ENCODE measurements around the gene YY1. TPM values are rescaled to one million over a fixed set of nuclear protein-coding genes. Genes with fewer than 3 reads are reported as not detected.

The YY1 gene
- 10 to 100 TPM; 45.4 to 47.4 (median 46.3) TPM for total RNA-seq
- polyA plus RNA-seq: 28.8 TPM
- long read RNA-seq, donor 1, full-length matches to known transcripts: 59 of 73 reads
- long read RNA-seq, donor 1, partial matches to known transcripts: 3 of 73 reads
- long read RNA-seq, donor 1, other reads (novel, unspliced or antisense): 11 of 73 reads
- long read RNA-seq, donor 2, full-length matches to known transcripts: 36 of 39 reads
- long read RNA-seq, donor 2, partial matches to known transcripts: 1 of 39 reads
- long read RNA-seq, donor 2, other reads (novel, unspliced or antisense): 2 of 39 reads
- long read RNA-seq, donor 3, full-length matches to known transcripts: 13 of 26 reads
- long read RNA-seq, donor 3, partial matches to known transcripts: 2 of 26 reads
- long read RNA-seq, donor 3, other reads (novel, unspliced or antisense): 11 of 26 reads
- long read RNA-seq, donor 4, full-length matches to known transcripts: 32 of 33 reads
- long read RNA-seq, donor 4, partial matches to known transcripts: 0 of 33 reads
- long read RNA-seq, donor 4, other reads (novel, unspliced or antisense): 1 of 33 reads

GRCh38 chr14:100238419-100239210 is at the start of gene YY1:
Gene YY1 (plus strand): TSS chr14:100239144. CDS start chr14:100239245, 101 bp downstream.
- under 1% methylated on average over 108 of the region's 125 CpGs for WGBS
- intact Hi-C loops (cut with DNase I): no loop called here
- Histone ChIP-seq H3K4me1 (ENCODE audit: control insufficient read depth, insufficient read depth, low read length) (no peaks in the 10 kb centered on the region), H3K9me3 (ENCODE audit: control insufficient read depth, low read length) (no peaks in the 10 kb centered on the region), H3K27ac (ENCODE audit: low read length) (peak within 1 kb of the TSS; percentile 92), H3K4me3 (ENCODE audit: low read length) (peak within 1 kb of the TSS; percentile 81), H3K27me3 (ENCODE audit: control insufficient read depth, insufficient read depth) (no peaks in the 10 kb centered on the region)
- peak; percentile 100 for DNase-seq
- peak; percentile 92 to 93 for ATAC-seq

GRCh38 chr14:100190126-100190525 is 48.8 kb upstream of the YY1 start:
- no peak overlapping the region for H3K4me3 ChIP-seq (ENCODE audit: low read length)
- ATAC-seq: no peak
- no peak for DNase-seq
- peaks cover 2% of the 10 kb centered on the region for H3K4me1 ChIP-seq (ENCODE audit: control insufficient read depth, insufficient read depth, low read length)
- 98% methylated on average over 1 of the region's 1 CpG for WGBS
- no peaks in the 10 kb centered on the region for H3K27me3 ChIP-seq (ENCODE audit: control insufficient read depth, insufficient read depth)
- H3K9me3 ChIP-seq (ENCODE audit: control insufficient read depth, low read length): no peaks in the 10 kb centered on the region
- no peak overlapping the region for H3K27ac ChIP-seq (ENCODE audit: low read length)
- intact Hi-C loops (cut with DNase I): loop anchor here in 2 of 4 donors (5.0 to 10.0 kb wide), 3 partner anchors 85 to 208 kb away; no protein-coding TSS in a partner anchor

DNA sequence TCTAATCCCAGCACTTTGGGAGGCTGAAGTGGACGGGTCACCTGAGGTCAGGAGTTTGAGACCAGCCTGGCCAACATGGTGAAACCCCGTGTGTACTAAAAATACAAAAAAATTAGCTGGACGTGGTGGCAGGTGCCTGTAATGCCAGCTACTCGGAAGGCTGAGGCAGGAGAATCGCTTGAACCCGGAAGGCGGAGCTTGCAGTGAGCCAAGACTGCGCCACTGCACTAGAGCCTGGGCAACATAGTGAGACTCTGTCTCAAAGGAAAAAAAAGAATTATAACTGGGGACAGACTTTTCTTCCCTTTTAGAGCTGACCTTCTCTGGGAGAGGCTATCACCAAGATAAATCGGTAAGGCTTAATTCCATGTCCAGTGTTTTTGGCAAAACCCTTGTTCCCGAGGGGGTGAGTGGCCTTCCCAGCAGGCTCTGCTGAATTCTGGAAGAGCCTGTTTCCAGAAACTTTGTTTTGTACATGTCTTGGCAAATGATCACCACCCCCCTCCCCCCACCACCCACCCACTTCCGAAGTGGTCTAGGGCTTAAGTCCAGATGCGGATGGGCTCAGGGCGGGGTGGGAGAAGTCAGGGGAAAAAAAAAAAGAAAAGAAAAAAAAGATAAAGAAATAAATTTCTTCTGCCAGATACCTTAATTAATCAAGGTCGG is 47.2 kb upstream of the YY1 start:
- Histone ChIP-seq H3K9me3 (ENCODE audit: control insufficient read depth, low read length) (no peaks in the 10 kb centered on the region), H3K4me1 (ENCODE audit: control insufficient read depth, insufficient read depth, low read length) (peaks cover 2% of the 10 kb centered on the region), H3K27ac (ENCODE audit: low read length) (no peak overlapping the region), H3K27me3 (ENCODE audit: control insufficient read depth, insufficient read depth) (no peaks in the 10 kb centered on the region), H3K4me3 (ENCODE audit: low read length) (no peak overlapping the region)
- peak; percentile 7 to 49 for ATAC-seq
- intact Hi-C loops (cut with DNase I): loop anchor here in 3 of 4 donors (2.0 to 10.0 kb wide), 4 partner anchors 87 to 209 kb away; no protein-coding TSS in a partner anchor
- DNase-seq: peak in 2 of 3 donors; percentile 60 to 76
- 61% methylated on average over 14 of the region's 14 CpGs for WGBS

- peak; percentile 42 to 82 (median 79) for DNase-seq
- WGBS: 36% methylated on average over 21 of the region's 21 CpGs
- Histone ChIP-seq H3K27me3 (ENCODE audit: control insufficient read depth, insufficient read depth) (no peaks in the 10 kb centered on the region), H3K4me3 (ENCODE audit: low read length) (peak overlapping the region; percentile 18), H3K9me3 (ENCODE audit: control insufficient read depth, low read length) (no peaks in the 10 kb centered on the region), H3K4me1 (ENCODE audit: control insufficient read depth, insufficient read depth, low read length) (peaks cover 2% of the 10 kb centered on the region), H3K27ac (ENCODE audit: low read length) (peak overlapping the region; percentile 89)
- peak; percentile 3 to 34 for ATAC-seq
- intact Hi-C loops (cut with DNase I): loop anchor here in 3 of 4 donors (2.0 to 10.0 kb wide), 4 partner anchors 87 to 210 kb away; no protein-coding TSS in a partner anchor
Measured at GRCh38 chr14:100192250-100192671, 46.7 kb upstream of the YY1 start.

DNA sequence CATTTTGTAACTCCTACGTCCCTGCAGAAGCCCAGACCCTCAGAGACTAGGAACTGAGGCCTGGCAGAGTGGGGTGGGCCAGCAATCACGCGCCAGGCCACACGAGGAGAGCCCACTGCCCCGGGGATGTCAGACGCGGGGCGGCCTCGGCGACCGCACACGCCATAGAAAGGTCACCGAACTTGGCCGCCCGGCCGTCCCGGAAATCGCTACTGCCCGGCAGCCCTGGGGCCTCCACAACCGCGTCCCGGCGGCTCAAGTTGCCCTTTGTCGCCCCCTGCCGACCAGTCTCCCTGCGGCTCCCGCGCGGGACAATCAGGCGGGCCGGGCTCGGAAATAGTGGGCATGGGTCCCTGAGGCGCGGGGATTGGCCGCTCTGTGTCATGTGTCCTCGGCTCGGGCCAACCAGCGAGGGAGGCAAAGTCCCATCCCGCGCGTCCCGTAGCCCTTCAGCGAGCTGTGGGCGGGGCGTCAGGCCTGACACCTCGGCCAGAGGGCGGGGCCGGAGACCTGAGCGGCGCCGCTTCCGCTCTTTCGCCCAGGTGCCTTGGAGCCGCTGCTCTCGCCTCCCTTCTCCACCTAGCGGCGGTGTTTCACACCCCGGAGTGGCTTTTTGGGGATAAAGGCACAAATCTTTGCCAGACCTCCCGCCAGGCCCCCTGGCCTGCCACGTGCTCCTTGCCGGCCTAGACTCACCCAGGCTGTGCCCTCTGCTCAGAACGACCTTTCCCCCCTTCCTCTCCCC is 46.1 kb upstream of the YY1 start:
- 1% methylated on average over 62 of the region's 62 CpGs for whole genome bisulfite sequencing
- ATAC-seq (peak; percentile 99), DNase-seq (peak; percentile 99 to 100 (median 100))
- intact Hi-C loops (cut with DNase I): loop anchor here in 3 of 4 donors (2.0 to 10.0 kb wide), 4 partner anchors 88 to 211 kb away; no protein-coding TSS in a partner anchor
- peak overlapping the region; percentile 24 for H3K4me3 ChIP-seq (ENCODE audit: low read length)
- H3K4me1 ChIP-seq (ENCODE audit: control insufficient read depth, insufficient read depth, low read length): peaks cover 2% of the 10 kb centered on the region
- H3K27ac ChIP-seq (ENCODE audit: low read length): peak overlapping the region; percentile 89
- H3K9me3 ChIP-seq (ENCODE audit: control insufficient read depth, low read length): no peaks in the 10 kb centered on the region
- no peaks in the 10 kb centered on the region for H3K27me3 ChIP-seq (ENCODE audit: control insufficient read depth, insufficient read depth)

- H3K27me3 ChIP-seq (ENCODE audit: control insufficient read depth, insufficient read depth): no peaks in the 10 kb centered on the region
- ATAC-seq (no peak), DNase-seq (peak in 1 of 3 donors; percentile 53)
- H3K4me3 ChIP-seq (ENCODE audit: low read length): peak overlapping the region; percentile 24
- intact Hi-C loops (cut with DNase I): loop anchor here in 3 of 4 donors (2.0 to 10.0 kb wide), 4 partner anchors 89 to 211 kb away; no protein-coding TSS in a partner anchor
- H3K4me1 ChIP-seq (ENCODE audit: control insufficient read depth, insufficient read depth, low read length): peaks cover 2% of the 10 kb centered on the region
- peak overlapping the region; percentile 72 for H3K27ac ChIP-seq (ENCODE audit: low read length)
- WGBS: 64% methylated on average over 12 of the region's 12 CpGs
- no peaks in the 10 kb centered on the region for H3K9me3 ChIP-seq (ENCODE audit: control insufficient read depth, low read length)
Measured at GRCh38 chr14:100193417-100194357, 45.3 kb upstream of the YY1 start.

DNA sequence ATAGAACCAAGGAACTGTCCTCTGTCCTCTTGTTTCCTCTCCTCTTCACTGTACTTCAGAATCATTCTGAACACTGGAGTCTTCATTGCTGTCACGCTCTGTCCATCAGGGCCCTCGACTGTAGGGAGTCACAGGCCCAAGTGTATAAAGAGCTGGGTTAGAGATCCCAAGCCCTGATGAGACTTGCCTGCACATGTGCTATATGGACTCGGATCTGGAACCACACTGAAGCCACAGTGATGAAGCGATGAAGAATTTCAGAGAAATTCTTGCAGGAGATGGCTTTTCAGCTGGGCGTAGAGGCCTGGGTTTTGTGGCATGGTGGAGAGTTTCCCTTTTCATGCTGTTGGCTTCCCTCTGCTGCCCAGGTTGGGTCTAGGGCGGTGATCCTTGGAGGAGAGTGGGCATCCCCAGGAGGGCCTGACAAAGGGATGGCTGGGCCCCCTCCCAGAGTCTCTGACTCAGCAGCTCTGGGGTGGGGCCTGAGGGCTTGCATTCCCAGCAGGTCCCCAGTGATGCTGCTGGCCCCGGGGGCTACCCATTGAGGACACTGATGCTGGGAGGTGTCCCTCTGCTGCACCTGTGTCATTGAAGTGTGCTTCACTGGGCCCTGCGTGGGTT is 39.6 kb upstream of the YY1 start:
- 91% methylated on average over 8 of the region's 8 CpGs for WGBS
- no peak overlapping the region for H3K27ac ChIP-seq (ENCODE audit: low read length)
- H3K9me3 ChIP-seq (ENCODE audit: control insufficient read depth, low read length): no peaks in the 10 kb centered on the region
- H3K27me3 ChIP-seq (ENCODE audit: control insufficient read depth, insufficient read depth): no peaks in the 10 kb centered on the region
- H3K4me3 ChIP-seq (ENCODE audit: low read length): no peak overlapping the region
- intact Hi-C loops (cut with DNase I): loop anchor here in 2 of 4 donors (10.0 kb wide), 2 partner anchors 95 to 215 kb away; no protein-coding TSS in a partner anchor
- no peak for DNase-seq
- H3K4me1 ChIP-seq (ENCODE audit: control insufficient read depth, insufficient read depth, low read length): no peaks in the 10 kb centered on the region
- ATAC-seq: peak in 1 of 2 donors; percentile 23

DNA sequence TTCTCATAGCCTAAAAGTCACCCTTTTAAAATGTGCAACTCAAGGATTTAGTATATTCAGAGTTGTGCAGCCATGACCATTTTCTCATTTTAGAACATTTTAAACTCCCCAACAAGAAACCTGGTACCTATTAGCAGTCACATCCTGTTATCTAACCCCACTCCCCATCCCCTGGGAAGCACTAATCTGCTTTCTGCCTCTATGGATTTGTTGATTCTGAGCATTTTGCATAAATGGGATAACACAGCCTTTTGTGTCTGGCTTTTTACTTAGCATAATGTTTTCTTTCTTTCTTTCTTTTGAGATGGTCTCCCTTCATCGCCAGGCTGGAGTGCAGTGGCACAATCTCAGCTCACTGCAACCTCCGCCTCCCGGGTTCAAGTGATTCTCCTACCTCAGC is 38.6 kb upstream of the YY1 start:
- Histone ChIP-seq H3K27me3 (ENCODE audit: control insufficient read depth, insufficient read depth) (no peaks in the 10 kb centered on the region), H3K4me3 (ENCODE audit: low read length) (no peak overlapping the region), H3K9me3 (ENCODE audit: control insufficient read depth, low read length) (no peaks in the 10 kb centered on the region), H3K27ac (ENCODE audit: low read length) (no peak overlapping the region), H3K4me1 (ENCODE audit: control insufficient read depth, insufficient read depth, low read length) (no peaks in the 10 kb centered on the region)
- intact Hi-C loops (cut with DNase I): no loop called here
- WGBS: 85% methylated on average over 3 of the region's 3 CpGs
- ATAC-seq (no peak), DNase-seq (no peak)

DNA sequence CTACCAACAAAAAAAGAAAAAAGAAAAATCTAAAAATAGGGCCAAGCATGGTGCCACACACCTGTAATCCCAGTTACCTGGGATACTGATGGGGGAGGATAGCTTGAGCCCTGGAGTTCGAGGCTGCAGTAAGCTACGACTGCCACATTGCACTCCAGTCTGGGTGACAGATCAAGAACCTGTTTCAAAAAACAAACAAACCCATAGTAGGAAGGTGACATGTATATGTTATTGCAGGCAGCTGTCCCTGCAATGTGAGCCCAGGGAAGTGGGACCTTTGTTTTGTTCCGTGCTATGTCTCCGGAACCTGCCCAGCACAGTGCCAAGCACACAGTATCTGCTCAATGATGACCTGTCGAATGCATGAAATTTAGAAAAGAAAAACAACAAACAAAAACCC is 37.2 kb upstream of the YY1 start:
- DNase-seq: no peak
- ATAC-seq: no peak
- no peak overlapping the region for H3K27ac ChIP-seq (ENCODE audit: low read length)
- WGBS: 87% methylated on average over 5 of the region's 5 CpGs
- intact Hi-C loops (cut with DNase I): no loop called here
- H3K27me3 ChIP-seq (ENCODE audit: control insufficient read depth, insufficient read depth): no peaks in the 10 kb centered on the region
- H3K4me3 ChIP-seq (ENCODE audit: low read length): no peak overlapping the region
- H3K4me1 ChIP-seq (ENCODE audit: control insufficient read depth, insufficient read depth, low read length): no peaks in the 10 kb centered on the region
- no peaks in the 10 kb centered on the region for H3K9me3 ChIP-seq (ENCODE audit: control insufficient read depth, low read length)
